KBM-7 (cell line): ENCODE measurements around the gene SCMH1.
"Not testable (repeated sequence)": the region's sequence is repeated elsewhere in the genome, so short reads cannot be mapped to it uniquely, and the experiment has no call there.

Source experiments
- DNase-seq: peaks from one replicate; pipeline ENCODE4 v3.0.0-alpha.2; 2015
- in situ Hi-C: fragments of 300-500 bp; cut with MboI; formaldehyde crosslinking; loops from 2 replicates; pipeline ENCODE4 v1.14.3; 2020; ENCODE audit warnings: low sequenced_read_pairs, low pct_unique_long_range_greater_than_20kb, mixed read lengths

The SCMH1 gene

GRCh38 chr1:41222496-41222895 lies 19.6 kb downstream of the SCMH1 start:
- no peak for DNase-seq
- in situ Hi-C loops, result no loop called here

GRCh38 chr1:41221995-41222394 lies 20.1 kb downstream of the SCMH1 start:
- in situ Hi-C loops, result no loop called here
- no peak for DNase-seq

DNA sequence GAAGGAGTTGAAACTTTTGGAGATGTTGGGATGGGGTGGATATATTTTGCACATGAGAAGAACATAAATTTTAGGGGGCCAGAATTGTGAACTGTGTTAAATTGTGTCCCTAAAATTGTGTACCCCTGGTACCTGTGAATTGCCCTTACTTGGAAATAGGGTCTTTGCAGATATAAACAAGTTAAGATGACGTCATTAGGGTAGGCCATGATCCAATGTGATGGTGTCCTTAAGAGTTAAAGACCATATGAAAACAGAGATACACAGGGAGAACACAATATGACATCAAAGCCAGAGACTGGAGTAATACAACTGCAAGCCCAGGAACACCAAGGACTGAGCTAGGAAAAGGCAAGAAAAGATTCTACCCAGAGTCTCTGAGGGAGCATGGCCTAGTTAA lies 24.0 kb downstream of the SCMH1 start:
- DNase-seq, result no peak
- in situ Hi-C loops, result no loop called here

- no peak for DNase-seq
- in situ Hi-C loops, result no loop called here
Observed at GRCh38 chr1:41217441-41217840, 24.7 kb downstream of the SCMH1 start.

- in situ Hi-C loops, result no loop called here
- no peak for DNase-seq
Observed at GRCh38 chr1:41215623-41216022, 26.5 kb downstream of the SCMH1 start.

- no peak for DNase-seq
- in situ Hi-C loops, result no loop called here
Observed at GRCh38 chr1:41213341-41213740, 28.8 kb downstream of the SCMH1 start.

DNA sequence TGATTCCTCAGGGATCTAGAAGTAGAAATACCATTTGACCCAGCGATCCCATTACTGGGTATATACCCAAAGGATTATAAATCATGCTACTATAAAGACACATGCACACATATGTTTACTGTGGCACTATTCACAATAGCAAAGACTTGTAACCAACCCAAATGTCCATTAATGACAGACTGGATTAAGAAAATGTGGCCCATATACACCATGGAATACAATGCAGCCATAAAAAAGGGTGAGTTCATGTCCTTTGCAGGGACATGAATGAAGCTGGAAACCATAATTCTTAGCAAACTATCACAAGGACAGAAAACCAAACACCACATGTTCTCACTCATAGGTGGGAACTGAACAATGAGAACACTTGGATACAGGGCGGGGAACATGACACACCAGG lies 30.5 kb downstream of the SCMH1 start:
- DNase-seq, in situ Hi-C loops: not testable (repeated sequence)

- DNase-seq, in situ Hi-C loops: not testable (repeated sequence)
Observed at GRCh38 chr1:41207053-41207452, 35.1 kb downstream of the SCMH1 start.

GRCh38 chr1:41200728-41201127 lies 41.4 kb downstream of the SCMH1 start:
- no peak for DNase-seq
- in situ Hi-C loops, result no loop called here

GRCh38 chr1:41199375-41199774 lies 42.7 kb downstream of the SCMH1 start:
- no peak for DNase-seq
- in situ Hi-C loops, result no loop called here

DNA sequence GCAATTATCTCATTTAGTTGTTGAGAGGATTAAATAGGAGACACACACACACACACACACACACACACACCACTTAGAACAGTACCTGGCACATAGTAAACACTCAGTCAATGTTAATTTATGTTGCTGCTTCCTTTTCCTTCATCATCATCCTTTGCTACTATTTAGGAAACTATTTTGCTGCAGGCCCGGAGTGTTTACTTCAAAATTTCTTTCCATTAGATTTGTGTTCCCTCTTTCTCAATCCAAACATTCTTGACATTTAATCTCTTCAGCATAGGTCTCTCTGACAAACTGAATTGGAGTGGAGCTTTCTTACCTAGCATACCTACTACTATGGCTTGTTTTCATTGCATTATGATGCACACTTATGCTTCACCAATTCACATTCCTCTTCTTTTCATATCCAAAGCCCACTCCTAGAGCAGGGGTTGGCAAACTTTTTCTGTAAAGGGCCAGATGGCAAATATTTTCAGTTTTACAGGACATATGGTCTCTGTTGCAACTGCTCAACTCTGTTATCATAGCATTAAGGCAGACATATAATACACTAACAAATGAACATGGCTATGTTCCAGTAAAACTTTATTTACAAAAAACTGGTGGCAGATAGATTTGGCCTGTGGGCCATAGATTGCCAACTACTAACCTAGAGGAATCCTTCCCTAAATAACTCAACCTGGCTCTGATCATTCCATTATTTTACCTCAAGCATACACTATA lies 49.5 kb downstream of the SCMH1 start:
- DNase-seq, result no peak
- in situ Hi-C loops, result no loop called here

- in situ Hi-C loops, result no loop called here
- DNase-seq, result no peak
Observed at GRCh38 chr1:41184446-41184845, 57.7 kb downstream of the SCMH1 start.

GRCh38 chr1:41178230-41178629 lies 63.9 kb downstream of the SCMH1 start:
- DNase-seq, in situ Hi-C loops: not testable (repeated sequence)

DNA sequence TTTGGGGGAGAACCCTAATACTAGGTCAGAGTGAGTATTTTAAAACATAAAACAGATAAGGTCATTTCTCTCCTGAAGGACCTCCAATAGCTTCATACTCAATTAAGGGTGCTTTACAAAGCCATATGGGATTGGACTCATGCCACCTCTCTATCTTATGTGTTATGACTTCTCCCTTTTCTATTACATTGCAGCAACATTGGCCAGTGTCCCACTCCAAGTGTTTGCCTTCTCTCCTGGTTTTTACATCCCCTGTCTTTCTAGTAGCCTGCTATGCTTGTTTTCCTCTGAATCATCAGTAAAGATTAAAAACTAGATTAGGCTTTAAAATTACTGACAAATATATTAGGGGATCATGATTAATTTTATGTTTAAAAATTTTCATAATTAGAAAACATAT lies 66.6 kb downstream of the SCMH1 start:
- DNase-seq, result no peak
- in situ Hi-C loops, result no loop called here

DNA sequence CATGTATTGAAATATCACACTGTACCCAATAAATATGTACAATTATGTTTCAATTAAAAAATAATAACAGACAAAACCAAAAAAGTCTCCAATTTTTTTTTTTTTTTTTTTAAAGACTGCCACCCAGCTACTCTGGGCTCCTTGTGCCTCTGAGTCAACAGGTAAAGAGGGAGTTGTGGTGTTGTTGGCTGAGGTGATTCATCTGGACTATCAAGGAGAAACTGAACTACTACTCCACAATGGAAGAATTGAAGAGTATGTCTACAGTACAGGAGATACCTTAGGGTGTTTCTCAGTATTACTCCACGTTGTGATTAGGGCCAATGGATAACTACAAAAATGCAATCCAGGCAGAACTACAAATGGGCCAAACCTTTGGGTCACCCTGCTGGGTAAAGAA lies 67.9 kb downstream of the SCMH1 start:
- in situ Hi-C loops, result no loop called here
- DNase-seq, result no peak

DNA sequence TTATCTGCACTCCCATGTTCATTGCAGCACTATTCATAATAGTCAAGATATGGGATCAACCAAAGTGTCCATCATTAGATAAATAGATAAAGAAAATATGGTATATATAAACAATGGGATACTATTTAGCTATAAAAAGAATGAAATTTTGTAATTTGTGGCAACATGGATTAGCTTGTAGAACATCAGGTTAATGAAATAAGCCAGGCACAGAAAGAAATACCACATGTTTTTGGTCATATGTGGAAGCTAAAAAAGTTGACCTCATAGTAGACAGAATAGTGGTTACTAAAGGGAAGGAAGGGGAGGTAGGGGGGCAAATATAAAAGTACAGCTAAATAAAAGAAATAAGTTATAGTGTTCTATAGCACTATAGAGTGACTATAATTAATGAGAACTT lies 68.5 kb downstream of the SCMH1 start:
- in situ Hi-C loops, result no loop called here
- no peak for DNase-seq

DNA sequence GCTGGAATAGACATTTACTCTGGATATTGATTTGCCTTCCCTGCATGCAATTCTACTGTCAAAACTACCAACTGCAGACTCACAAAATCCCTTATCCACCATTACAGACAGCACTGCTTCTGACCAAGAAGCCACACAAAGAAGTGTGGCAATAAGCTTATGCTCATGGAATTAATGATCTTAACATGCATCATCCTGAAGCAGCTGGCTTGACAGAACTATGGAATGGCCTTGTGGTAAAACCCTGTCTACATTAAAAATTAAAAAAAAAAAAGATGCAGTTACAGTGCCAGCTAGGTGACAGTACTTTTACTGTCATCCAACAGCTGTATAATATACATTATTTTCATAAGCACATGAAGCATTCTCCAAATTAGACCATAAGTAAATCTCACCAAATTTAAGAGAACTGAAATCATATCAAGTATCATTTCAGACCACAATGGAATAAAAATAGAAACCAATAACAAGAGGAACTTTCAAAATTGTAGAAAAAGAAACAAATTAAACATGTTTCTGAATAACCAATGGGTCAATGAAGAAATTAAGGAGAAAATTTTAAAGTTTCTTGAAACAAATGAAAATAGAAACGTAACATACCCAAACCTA lies 70.7 kb downstream of the SCMH1 start:
- in situ Hi-C loops, result no loop called here
- DNase-seq, result no peak

DNA sequence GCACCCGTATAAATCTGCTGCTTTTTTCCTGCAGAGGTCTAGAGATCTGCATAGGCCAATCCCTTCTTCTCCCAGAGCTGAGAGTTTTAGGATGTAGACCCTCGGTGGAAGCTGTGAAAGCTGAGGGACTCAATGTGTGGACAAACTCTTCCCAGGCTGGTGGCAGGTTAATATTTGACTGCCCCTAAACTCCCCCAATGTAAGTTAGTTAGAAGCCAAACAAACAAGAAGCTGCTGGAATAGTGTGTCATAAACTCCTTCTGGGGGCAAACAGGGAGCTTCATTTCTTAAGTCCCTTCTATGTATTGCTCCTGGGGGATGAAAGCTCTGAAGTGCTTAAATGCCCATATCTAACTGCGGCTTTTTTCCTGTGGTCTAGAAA lies 72.3 kb downstream of the SCMH1 start:
- in situ Hi-C loops, result no loop called here
- DNase-seq, result no peak

GRCh38 chr1:41169066-41169798 lies 72.9 kb downstream of the SCMH1 start:
- in situ Hi-C loops, result no loop called here
- DNase-seq, result no peak

DNA sequence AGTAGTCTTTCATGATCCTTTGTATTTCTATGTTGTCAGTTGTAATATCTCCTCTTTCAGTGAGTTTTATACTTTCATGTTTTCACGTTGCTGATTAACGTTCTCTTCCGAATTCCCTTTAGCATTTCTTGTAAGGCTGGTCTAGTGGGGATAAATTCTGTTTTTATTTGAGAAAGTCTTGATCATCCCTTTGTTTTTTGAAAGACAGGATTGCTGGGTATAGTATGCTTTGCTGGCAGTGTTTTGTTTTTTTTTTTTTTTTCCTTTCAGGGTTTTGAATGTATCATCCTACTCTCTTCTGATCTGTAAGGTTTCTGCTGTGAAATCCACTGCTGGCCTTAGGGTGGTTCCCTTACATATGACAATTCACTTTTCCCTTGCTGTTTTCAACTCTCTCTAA lies 74.4 kb downstream of the SCMH1 start:
- DNase-seq, result no peak
- in situ Hi-C loops, result no loop called here
